GM23338 (cell line): ENCODE measurements around the gene NDRG3. TPM values are rescaled to one million over a fixed set of nuclear protein-coding genes. Genes with fewer than 3 reads are reported as not detected.

Experiments used
- ATAC-seq: fragments of 200-7000 bp; cut with Tn5 transposase; 3 replicates; pipeline ENCODE4 v1.9.1; 2020
- DNase-seq: peaks from one replicate; pipeline ENCODE4 v3.0.0-alpha.2; 2015; ENCODE audit warnings: low spot score
- H2AFZ ChIP-seq: fragments of 200-600 bp; sonication (generic); 2 replicates; pipeline ENCODE4 v1.8.0; 2016; ENCODE audit warnings: antibody characterized with exemption, mild to moderate bottlenecking, moderate library complexity
- H3F3A ChIP-seq: fragments of 200-600 bp; sonication (generic); replicated peaks from 2 replicates; pipeline ENCODE4 v1.8.0; 2017; ENCODE audit warnings: antibody characterized with exemption, mixed run types, low read depth
- H3K27ac ChIP-seq: fragments of 200-600 bp; sonication (generic); 2 replicates; pipeline ENCODE4 v1.6.1; 2016; ENCODE audit warnings: low read depth
- H3K27me3 ChIP-seq: fragments of 200-600 bp; sonication (generic); 2 replicates; pipeline ENCODE4 v1.8.0; 2016; ENCODE audit warnings: mild to moderate bottlenecking, mixed run types, moderate library complexity; ENCODE audit not compliant: insufficient read depth
- H3K36me3 ChIP-seq: fragments of 200-600 bp; sonication (generic); 2 replicates; pipeline ENCODE4 v1.8.0; 2016; ENCODE audit warnings: mild to moderate bottlenecking; ENCODE audit not compliant: insufficient read depth
- H3K4me1 ChIP-seq: fragments of 200-600 bp; sonication (generic); 2 replicates; pipeline ENCODE4 v1.8.0; 2016; ENCODE audit warnings: mild to moderate bottlenecking, moderate library complexity; ENCODE audit not compliant: insufficient read depth
- H3K4me2 ChIP-seq: fragments of 200-600 bp; sonication (generic); 2 replicates; pipeline ENCODE4 v1.7.1; 2017; ENCODE audit warnings: mixed run types
- H3K4me3 ChIP-seq: fragments of 200-600 bp; sonication (generic); 2 replicates; pipeline ENCODE4 v1.6.1; 2016; ENCODE audit warnings: mixed run types
- H3K79me2 ChIP-seq: fragments of 200-600 bp; sonication (generic); replicated peaks from 2 replicates; pipeline ENCODE4 v1.8.0; 2017; ENCODE audit warnings: mild to moderate bottlenecking; ENCODE audit not compliant: insufficient read depth
- H3K9me2 ChIP-seq: fragments of 200-600 bp; sonication (generic); 2 replicates; pipeline ENCODE4 v1.8.0; 2017; ENCODE audit not compliant: insufficient read depth
- H4K20me1 ChIP-seq: fragments of 200-600 bp; sonication (generic); replicated peaks from 2 replicates; pipeline ENCODE4 v1.8.0; 2017; ENCODE audit warnings: mild to moderate bottlenecking; ENCODE audit not compliant: insufficient read depth
- H3K27ac Mint-ChIP-seq: 2 replicates; pipeline ENCODE4 v1.8.0; 2020; ENCODE audit warnings: inconsistent platforms, mild to moderate bottlenecking, moderate library complexity, mixed read lengths
- H3K27me3 Mint-ChIP-seq: 3 replicates; pipeline ENCODE4 v1.8.0; 2022; ENCODE audit warnings: low read depth, mild to moderate bottlenecking, moderate library complexity, mixed read lengths, inconsistent platforms; ENCODE audit not compliant: insufficient read depth, poor library complexity
- H3K36me3 Mint-ChIP-seq: 3 replicates; pipeline ENCODE4 v1.8.0; 2021; ENCODE audit warnings: low read depth, mild to moderate bottlenecking, inconsistent platforms, moderate library complexity, mixed read lengths
- H3K4me1 Mint-ChIP-seq: 3 replicates; pipeline ENCODE4 v1.8.0; 2020; ENCODE audit warnings: mild to moderate bottlenecking, inconsistent platforms, mixed read lengths
- H3K4me3 Mint-ChIP-seq: 3 replicates; pipeline ENCODE4 v1.8.0; 2021; ENCODE audit warnings: moderate library complexity, mild to moderate bottlenecking, inconsistent platforms, mixed read lengths
- H3K9me3 Mint-ChIP-seq: 3 replicates; pipeline ENCODE4 v1.8.0; 2020; ENCODE audit warnings: moderate library complexity, mild to moderate bottlenecking, inconsistent platforms, mixed read lengths
- CREB1 ChIP-seq: fragments of 250-450 bp; sonication (Bioruptor Pico); IDR thresholded peaks from 2 replicates; pipeline ENCODE4 v1.5.0; 2020; ENCODE audit warnings: low read depth, mild to moderate bottlenecking, moderate library complexity
- EZH2 ChIP-seq: fragments of 200-600 bp; sonication (generic); IDR thresholded peaks from one replicate; pipeline ENCODE4 v1.8.0; 2017; ENCODE audit warnings: antibody characterized with exemption, mild to moderate bottlenecking, low read depth; ENCODE audit not compliant: unreplicated experiment
- EZH2phosphoT487 ChIP-seq: fragments of 200-600 bp; sonication (generic); IDR thresholded peaks from one replicate; pipeline ENCODE4 v1.8.1; 2018; ENCODE audit warnings: antibody characterized with exemption; ENCODE audit not compliant: unreplicated experiment
- JUNB ChIP-seq: IDR thresholded peaks from one replicate; pipeline ENCODE4 v1.6.1; 2016; ENCODE audit warnings: antibody characterized with exemption; ENCODE audit not compliant: unreplicated experiment
- STAT1 ChIP-seq: IDR thresholded peaks from one replicate; pipeline ENCODE4 v1.6.1; 2016; ENCODE audit warnings: antibody characterized with exemption; ENCODE audit not compliant: unreplicated experiment
- ZNF331 ChIP-seq: fragments of 250-450 bp; sonication (Bioruptor Pico); IDR thresholded peaks from 2 replicates; pipeline ENCODE4 v1.5.0; 2020; ENCODE audit warnings: low read depth, mild to moderate bottlenecking, moderate library complexity
- polyA plus RNA-seq: library from polyadenylated mRNA; unstranded; fragments of >200 nt; fragmentation: Nextera tagmentation; extraction: Ambion mirVana; gene quantifications from 2 replicates; pipeline ENCODE4 v1.2.1, GENCODE V29; 2016
- total RNA-seq: library from RNA; depleted of rRNA; stranded (reverse); fragments of >200 nt; shearing (Covaris generic); gene quantifications from 2 replicates; pipeline ENCODE4 v1.2.3, GENCODE V29; 2014
- TF ChIP-seq, protein P1 (sequence below): IDR thresholded peaks from one replicate; pipeline ENCODE4 v1.6.1; 2018; ENCODE audit warnings: antibody characterized with exemption; ENCODE audit not compliant: unreplicated experiment
- TF ChIP-seq, protein P2 (sequence below): IDR thresholded peaks from 2 replicates; pipeline ENCODE4 v1.6.1; 2016; ENCODE audit warnings: antibody characterized with exemption
- TF ChIP-seq, protein P3 (sequence below), 2 experiments: fragments of 200-600 bp in 1 of 2; sonication (generic) in 1 of 2; conservative IDR thresholded peaks; 2 replicates each; pipeline versions ENCODE4 v1.5.1 to v1.6.1; 2016 to 2017; ENCODE audit warnings: antibody characterized with exemption in 2 of 2, low read depth in 2 of 2, mild to moderate bottlenecking in 2 of 2, moderate library complexity in 1 of 2

NDRG3 gene
- total and polyA plus RNA-seq, 2 experiments from 2014 or later, result 18.6 to 24.0 TPM

DNA sequence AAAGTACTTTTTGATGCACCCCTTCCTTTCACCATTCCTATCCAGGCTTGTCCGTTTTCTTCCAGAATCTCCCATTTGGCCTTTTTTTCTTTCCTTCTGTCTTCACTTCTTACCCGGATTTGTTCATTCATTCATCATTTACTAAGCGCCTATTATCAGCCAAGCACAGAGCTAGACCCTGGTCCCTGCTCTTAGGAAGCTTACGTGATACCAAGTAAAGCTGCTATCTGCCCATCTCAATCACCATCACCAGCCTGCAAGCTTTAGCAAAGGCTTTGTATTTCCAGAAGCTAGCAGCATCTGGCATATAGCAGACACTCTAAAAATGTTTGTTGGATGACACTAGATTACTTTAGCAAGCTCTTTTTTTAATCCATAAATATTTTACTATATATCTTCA lies 4.8 kb downstream of the NDRG3 start:
- no peaks in the 10 kb centered on the region for H3K36me3 Mint-ChIP-seq
- Histone ChIP-seq H3K27me3 (no peaks in the 10 kb centered on the region; the same call in 1 of the 2 replicates), H4K20me1 (peaks cover 4% of the 10 kb centered on the region; the same call in 1 of the 2 replicates), H3K79me2 (peaks cover 23% of the 10 kb centered on the region), H3K4me2 (no peak overlapping the region), H3K4me1 (peaks cover 23% of the 10 kb centered on the region), H3K36me3 (no peaks in the 10 kb centered on the region), H3F3A (peaks cover 11% of the 10 kb centered on the region; the same call in 1 of the 2 replicates), H3K4me3 (no peak overlapping the region), H3K27ac (no peak overlapping the region), H3K9me2 (no peaks in the 10 kb centered on the region), H2AFZ (no peak overlapping the region)
- H3K27ac Mint-ChIP-seq, result no peak overlapping the region
- H3K9me3 Mint-ChIP-seq, result no peaks in the 10 kb centered on the region
- H3K27me3 Mint-ChIP-seq, result peaks cover 3% of the 10 kb centered on the region
- TF ChIP-seq EZH2phosphoT487 (no peak), JUNB (no peak), ZNF331 (CRISPR knock-in tag) (no peak)
- TF ChIP-seq, protein P1, sequence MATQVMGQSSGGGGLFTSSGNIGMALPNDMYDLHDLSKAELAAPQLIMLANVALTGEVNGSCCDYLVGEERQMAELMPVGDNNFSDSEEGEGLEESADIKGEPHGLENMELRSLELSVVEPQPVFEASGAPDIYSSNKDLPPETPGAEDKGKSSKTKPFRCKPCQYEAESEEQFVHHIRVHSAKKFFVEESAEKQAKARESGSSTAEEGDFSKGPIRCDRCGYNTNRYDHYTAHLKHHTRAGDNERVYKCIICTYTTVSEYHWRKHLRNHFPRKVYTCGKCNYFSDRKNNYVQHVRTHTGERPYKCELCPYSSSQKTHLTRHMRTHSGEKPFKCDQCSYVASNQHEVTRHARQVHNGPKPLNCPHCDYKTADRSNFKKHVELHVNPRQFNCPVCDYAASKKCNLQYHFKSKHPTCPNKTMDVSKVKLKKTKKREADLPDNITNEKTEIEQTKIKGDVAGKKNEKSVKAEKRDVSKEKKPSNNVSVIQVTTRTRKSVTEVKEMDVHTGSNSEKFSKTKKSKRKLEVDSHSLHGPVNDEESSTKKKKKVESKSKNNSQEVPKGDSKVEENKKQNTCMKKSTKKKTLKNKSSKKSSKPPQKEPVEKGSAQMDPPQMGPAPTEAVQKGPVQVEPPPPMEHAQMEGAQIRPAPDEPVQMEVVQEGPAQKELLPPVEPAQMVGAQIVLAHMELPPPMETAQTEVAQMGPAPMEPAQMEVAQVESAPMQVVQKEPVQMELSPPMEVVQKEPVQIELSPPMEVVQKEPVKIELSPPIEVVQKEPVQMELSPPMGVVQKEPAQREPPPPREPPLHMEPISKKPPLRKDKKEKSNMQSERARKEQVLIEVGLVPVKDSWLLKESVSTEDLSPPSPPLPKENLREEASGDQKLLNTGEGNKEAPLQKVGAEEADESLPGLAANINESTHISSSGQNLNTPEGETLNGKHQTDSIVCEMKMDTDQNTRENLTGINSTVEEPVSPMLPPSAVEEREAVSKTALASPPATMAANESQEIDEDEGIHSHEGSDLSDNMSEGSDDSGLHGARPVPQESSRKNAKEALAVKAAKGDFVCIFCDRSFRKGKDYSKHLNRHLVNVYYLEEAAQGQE, result no peak
- TF ChIP-seq, protein P2, sequence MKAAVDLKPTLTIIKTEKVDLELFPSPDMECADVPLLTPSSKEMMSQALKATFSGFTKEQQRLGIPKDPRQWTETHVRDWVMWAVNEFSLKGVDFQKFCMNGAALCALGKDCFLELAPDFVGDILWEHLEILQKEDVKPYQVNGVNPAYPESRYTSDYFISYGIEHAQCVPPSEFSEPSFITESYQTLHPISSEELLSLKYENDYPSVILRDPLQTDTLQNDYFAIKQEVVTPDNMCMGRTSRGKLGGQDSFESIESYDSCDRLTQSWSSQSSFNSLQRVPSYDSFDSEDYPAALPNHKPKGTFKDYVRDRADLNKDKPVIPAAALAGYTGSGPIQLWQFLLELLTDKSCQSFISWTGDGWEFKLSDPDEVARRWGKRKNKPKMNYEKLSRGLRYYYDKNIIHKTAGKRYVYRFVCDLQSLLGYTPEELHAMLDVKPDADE, result no peak
- ATAC-seq (no peak), DNase-seq (no peak)
- peaks cover 21% of the 10 kb centered on the region for H3K4me1 Mint-ChIP-seq
- H3K4me3 Mint-ChIP-seq, result no peak overlapping the region

DNA sequence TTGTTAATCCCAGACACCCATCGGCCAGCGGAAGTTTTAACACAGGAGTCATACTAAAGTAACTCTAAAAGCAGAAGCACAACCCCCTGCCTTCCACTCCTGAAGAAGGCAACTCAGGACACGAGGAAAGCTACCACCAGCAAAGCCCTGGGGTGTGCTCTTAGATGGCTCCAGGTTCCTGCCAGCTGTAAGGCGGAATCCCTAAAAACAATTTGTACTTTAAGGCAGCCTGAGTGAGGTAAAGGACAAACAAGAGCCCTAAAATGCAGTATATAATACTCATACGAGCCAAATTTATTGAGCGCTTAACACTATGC lies 8.7 kb downstream of the NDRG3 start:
- DNase-seq (no peak), ATAC-seq (no peak)
- H3K36me3 ChIP-seq, result no peaks in the 10 kb centered on the region
- H3K4me2 ChIP-seq, result no peak overlapping the region
- Mint-ChIP-seq H3K27me3 (no peaks in the 10 kb centered on the region), H3K36me3 (no peaks in the 10 kb centered on the region), H3K27ac (no peak overlapping the region; the same call in 1 of the 2 replicates), H3K9me3 (no peaks in the 10 kb centered on the region), H3K4me1 (peaks cover 20% of the 10 kb centered on the region), H3K4me3 (no peak overlapping the region)
- H3F3A ChIP-seq, result no peaks in the 10 kb centered on the region
- H3K9me2 ChIP-seq, result no peaks in the 10 kb centered on the region
- H3K79me2 ChIP-seq, result peaks cover 31% of the 10 kb centered on the region
- no peak overlapping the region for H2AFZ ChIP-seq
- H4K20me1 ChIP-seq, result 0 out of 2 replicates have a peak, but pooled peaks cover 4% of the 10 kb centered on the region
- H3K4me1 ChIP-seq, result peaks cover 12% of the 10 kb centered on the region
- no peaks in the 10 kb centered on the region for H3K27me3 ChIP-seq
- no peak overlapping the region for H3K4me3 ChIP-seq
- H3K27ac ChIP-seq, result 0 out of 2 replicates have a peak overlapping the region, but pooled peaks have one; percentile 59
- TF ChIP-seq, protein P3, sequence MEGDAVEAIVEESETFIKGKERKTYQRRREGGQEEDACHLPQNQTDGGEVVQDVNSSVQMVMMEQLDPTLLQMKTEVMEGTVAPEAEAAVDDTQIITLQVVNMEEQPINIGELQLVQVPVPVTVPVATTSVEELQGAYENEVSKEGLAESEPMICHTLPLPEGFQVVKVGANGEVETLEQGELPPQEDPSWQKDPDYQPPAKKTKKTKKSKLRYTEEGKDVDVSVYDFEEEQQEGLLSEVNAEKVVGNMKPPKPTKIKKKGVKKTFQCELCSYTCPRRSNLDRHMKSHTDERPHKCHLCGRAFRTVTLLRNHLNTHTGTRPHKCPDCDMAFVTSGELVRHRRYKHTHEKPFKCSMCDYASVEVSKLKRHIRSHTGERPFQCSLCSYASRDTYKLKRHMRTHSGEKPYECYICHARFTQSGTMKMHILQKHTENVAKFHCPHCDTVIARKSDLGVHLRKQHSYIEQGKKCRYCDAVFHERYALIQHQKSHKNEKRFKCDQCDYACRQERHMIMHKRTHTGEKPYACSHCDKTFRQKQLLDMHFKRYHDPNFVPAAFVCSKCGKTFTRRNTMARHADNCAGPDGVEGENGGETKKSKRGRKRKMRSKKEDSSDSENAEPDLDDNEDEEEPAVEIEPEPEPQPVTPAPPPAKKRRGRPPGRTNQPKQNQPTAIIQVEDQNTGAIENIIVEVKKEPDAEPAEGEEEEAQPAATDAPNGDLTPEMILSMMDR (conservative IDR thresholded peaks at IDR 0.05; ENCODE audit: low read depth in 2 of 2), result no peak
- no peak for TF ChIP-seq STAT1
- TF ChIP-seq EZH2, result no peak
- TF ChIP-seq, protein P2, result no peak
- no peak for TF ChIP-seq CREB1 (CRISPR knock-in tag)
